H1 (cell line): ENCODE results near the gene CCNG1. TPM values are rescaled to one million over a fixed set of nuclear protein-coding genes. Genes with fewer than 3 reads are reported as not detected.

ENCODE experiments used
- BACH1 ChIP-seq: IDR thresholded peaks from 2 replicates; pipeline ENCODE4 v1.6.1; 2012; ENCODE audit warnings: low read length, improper control_type of control experiment
- CBX8 ChIP-seq: fragments of 300-800, 300-1000 bp; sonication (generic); IDR thresholded peaks from 2 replicates; pipeline ENCODE4 v1.7.1; 2016; ENCODE audit warnings: low read depth, low read length, borderline replicate concordance
- CEBPB ChIP-seq: IDR thresholded peaks from 2 replicates; pipeline ENCODE4 v1.6.1; 2012; ENCODE audit warnings: low read depth, low read length
- CHD1 ChIP-seq: IDR thresholded peaks from 2 replicates; pipeline ENCODE4 v1.6.1; 2012; ENCODE audit warnings: low read depth, low read length, improper control_type of control experiment
- CHD2 ChIP-seq: IDR thresholded peaks from 2 replicates; pipeline ENCODE4 v1.6.1; 2012; ENCODE audit warnings: low read length, improper control_type of control experiment
- HDAC6 ChIP-seq: IDR thresholded peaks from one replicate; pipeline ENCODE4 v1.7.1; 2012; ENCODE audit warnings: low read depth, mild to moderate bottlenecking, inconsistent platforms, low read length, moderate library complexity
- JUND ChIP-seq: IDR thresholded peaks from 2 replicates; pipeline ENCODE4 v1.6.1; 2011; ENCODE audit warnings: mild to moderate bottlenecking, improper control_type of control experiment, low read length
- KDM1A ChIP-seq: fragments of 200-600, 300-600 bp; sonication (generic); IDR thresholded peaks from 2 replicates; pipeline ENCODE4 v1.7.1; 2016; ENCODE audit warnings: mild to moderate bottlenecking, low read length, borderline replicate concordance
- MAX ChIP-seq: IDR thresholded peaks from 2 replicates; pipeline ENCODE4 v1.6.1; 2012; ENCODE audit warnings: inconsistent platforms
- SIN3A ChIP-seq, 2 experiments: IDR thresholded peaks in 1 of 2; conservative IDR thresholded peaks in 1 of 2; 2 replicates each; pipeline ENCODE4 v1.6.1; 2011 to 2012; ENCODE audit warnings: low read length in 2 of 2, improper control_type of control experiment in 1 of 2, low read depth in 1 of 2, mild to moderate bottlenecking in 1 of 2
- SP1 ChIP-seq: IDR thresholded peaks from 2 replicates; pipeline ENCODE4 v1.6.1; 2011; ENCODE audit warnings: low read depth, low read length
- SP4 ChIP-seq: IDR thresholded peaks from 2 replicates; pipeline ENCODE4 v1.6.1; 2012; ENCODE audit warnings: low read length, inconsistent platforms
- SUZ12 ChIP-seq: fragments of 200-600 bp; sonication (generic); IDR thresholded peaks from 2 replicates; pipeline ENCODE4 v1.6.1; 2012; ENCODE audit warnings: mild to moderate bottlenecking, inconsistent platforms, low read length, moderate library complexity, mixed read lengths
- TCF12 ChIP-seq: IDR thresholded peaks from 2 replicates; pipeline ENCODE4 v1.6.1; 2011; ENCODE audit warnings: low read depth, mild to moderate bottlenecking, low read length
- polyA plus RNA-seq, 7 experiments: library from polyadenylated mRNA; depleted of rRNA in 3 of 7; stranded (reverse) in 5 of 7; unstranded in 2 of 7; fragments of >200 nt in 5 of 7; fragments of 200-250 nt in 2 of 7; gene quantifications; 1 replicate in 5 of 7; 2 replicates in 1 of 7; 4 replicates in 1 of 7; pipeline versions ENCODE4 v1.2.1 to v1.2.3, GENCODE V29; 2011 to 2013; ENCODE audit warnings: missing spikeins in 2 of 7, mixed read lengths in 2 of 7
- total RNA-seq: library from RNA; stranded (reverse); fragmentation: NEBNext Ultra II Directional; extraction: Animal tissue kit (Norgen Biotek cat#: 25700); gene quantifications from 2 replicates; pipeline ENCODE4 v1.2.1, GENCODE V29; 2021

Gene CCNG1
- total and polyA plus RNA-seq, 2 of the 8 experiments (the other 6 are each of a cell fraction or from before 2014, with no cell fraction given): 165 to 369 TPM

- TF ChIP-seq SIN3A (conservative IDR thresholded peaks at IDR 0.05 in 1 of 2, IDR thresholded peaks at IDR 0.05 in 1 of 2; ENCODE audit: low read depth in 1 of 2, low read length in 2 of 2) (peak; percentile 91 to 94), MAX (no peak), CHD1 (0 out of 2 replicates have a peak, but pooled peaks have one; percentile 8), BACH1 (no peak), SP4 (no peak), HDAC6 (no peak), CBX8 (no peak), TCF12 (no peak), CHD2 (no peak), KDM1A (no peak), CEBPB (no peak), SP1 (no peak), JUND (no peak), SUZ12 (no peak)
Observed at GRCh38 chr5:163460562-163461171, 23.3 kb downstream of the CCNG1 start, which contains the start of gene HMMR (continued).
